Measurements from ENCODE around the gene ATXN2.

The ATXN2 gene

GRCh38 chr12:111417784-111418593, 181.1 kb downstream of the ATXN2 start:
- no peak for DNase-seq (ENCODE audit: low read depth, low spot score)

GRCh38 chr12:111417290-111417689, 181.8 kb downstream of the ATXN2 start:
- no peak for DNase-seq (ENCODE audit: low read depth, low spot score)

- DNase-seq (ENCODE audit: low read depth, low spot score) = no peak
Measured at GRCh38 chr12:111414711-111415252, 184.3 kb downstream of the ATXN2 start.

- DNase-seq (ENCODE audit: low read depth, low spot score) = no peak
Measured at GRCh38 chr12:111413442-111414086, 185.6 kb downstream of the ATXN2 start.

GRCh38 chr12:111412830-111413441, 186.2 kb downstream of the ATXN2 start:
- no peak for DNase-seq (ENCODE audit: low read depth, low spot score)

- no peak for DNase-seq (ENCODE audit: low read depth, low spot score)
Measured at GRCh38 chr12:111412007-111412829, 186.9 kb downstream of the ATXN2 start.

- no peak for DNase-seq (ENCODE audit: low read depth, low spot score)
Measured at GRCh38 chr12:111411185-111411764, 187.8 kb downstream of the ATXN2 start.

GRCh38 chr12:111410431-111411184, 188.5 kb downstream of the ATXN2 start:
- no peak for DNase-seq (ENCODE audit: low read depth, low spot score)

GRCh38 chr12:111409780-111410430, 189.2 kb downstream of the ATXN2 start:
- no peak for DNase-seq (ENCODE audit: low read depth, low spot score)

- DNase-seq (ENCODE audit: low read depth, low spot score) = no peak
Measured at GRCh38 chr12:111409403-111409779, 189.7 kb downstream of the ATXN2 start.

GRCh38 chr12:111408686-111409402, 190.3 kb downstream of the ATXN2 start:
- DNase-seq (ENCODE audit: low read depth, low spot score) = no peak

- no peak for DNase-seq (ENCODE audit: low read depth, low spot score)
Measured at GRCh38 chr12:111408116-111408440, 191.0 kb downstream of the ATXN2 start.

GRCh38 chr12:111407377-111408115, 191.6 kb downstream of the ATXN2 start:
- DNase-seq (ENCODE audit: low read depth, low spot score) = no peak

- DNase-seq (ENCODE audit: low read depth, low spot score) = no peak
Measured at GRCh38 chr12:111406474-111407376, 192.4 kb downstream of the ATXN2 start.

- DNase-seq (ENCODE audit: low read depth, low spot score) = no peak
Measured at GRCh38 chr12:111405859-111406473, 193.1 kb downstream of the ATXN2 start, which contains the start of gene SH2B3. Gene SH2B3 (plus strand): TSS chr12:111405923. CDS start chr12:111418146, 12,223 bp downstream.

GRCh38 chr12:111405149-111405858, 193.8 kb downstream of the ATXN2 start:
- DNase-seq (ENCODE audit: low read depth, low spot score) = peak; percentile 84

Data from iPS DF 19.7 (cell line).